PC-3 (cell line): Measurements from ENCODE around the gene HGD. TPM values are rescaled to one million over a fixed set of nuclear protein-coding genes. Genes with fewer than 3 reads are reported as not detected.

Experiments used
- ATAC-seq: fragments of 200-7000 bp; cut with Tn5 transposase; 2 replicates; pipeline ENCODE4 v1.9.1; 2020; ENCODE audit warnings: mild to moderate bottlenecking, moderate library complexity
- BruUV-seq: library from RNA; stranded (reverse); fragments of 400-500 nt; replicated peaks from 2 replicates; lab custom pipeline; 2021; lab: Mats Ljungman, UMichigan
- CTCF ChIA-PET: fragments of 300-600 bp; sonication (Branson Sonifier 250); formaldehyde crosslinking; loops from one replicate; lab custom pipeline; 2022; ENCODE audit warnings: antibody characterized with exemption; lab: Charles Lee
- POLR2A ChIA-PET: fragments of 300-600 bp; sonication (Branson Sonifier 250); formaldehyde crosslinking; loops from one replicate; lab custom pipeline; 2022; ENCODE audit warnings: antibody characterized with exemption; ENCODE audit not compliant: unreplicated experiment; lab: Charles Lee
- DNase-seq: peaks from one replicate; pipeline ENCODE4 v3.0.0-alpha.2; 2015
- H2AFZ ChIP-seq: fragments of 300-600 bp; sonication (generic); 2 replicates; pipeline ENCODE4 v1.6.0; 2016; ENCODE audit warnings: antibody characterized with exemption, low read length
- H3F3A ChIP-seq: fragments of 300-600 bp; sonication (generic); one replicate; pipeline ENCODE4 v1.6.0; 2017; ENCODE audit warnings: antibody characterized with exemption, low read length, control low read depth, mild to moderate bottlenecking; ENCODE audit not compliant: unreplicated experiment
- H3K27ac ChIP-seq: fragments of 300-600 bp; sonication (generic); 2 replicates; pipeline ENCODE4 v1.5.1; 2016; ENCODE audit warnings: mild to moderate bottlenecking, low read length
- H3K27me3 ChIP-seq: fragments of 300-600 bp; sonication (generic); 2 replicates; pipeline ENCODE4 v1.6.1; 2016; ENCODE audit warnings: low read length, mixed read lengths
- H3K36me3 ChIP-seq: fragments of 300-600 bp; sonication (generic); 2 replicates; pipeline ENCODE4 v1.6.1; 2016; ENCODE audit warnings: low read depth, mixed run types, low read length, mixed read lengths
- H3K4me1 ChIP-seq: fragments of 300-600 bp; sonication (generic); 2 replicates; pipeline ENCODE4 v1.5.1; 2016; ENCODE audit warnings: low read length; ENCODE audit not compliant: insufficient read depth
- H3K4me2 ChIP-seq: fragments of 300-600 bp; sonication (generic); 2 replicates; pipeline ENCODE4 v1.6.0; 2016; ENCODE audit warnings: low read length
- H3K4me3 ChIP-seq: fragments of 300-600 bp; sonication (generic); 2 replicates; pipeline ENCODE4 v1.5.1; 2016; ENCODE audit warnings: mild to moderate bottlenecking, low read length, mixed read lengths
- H3K79me2 ChIP-seq: fragments of 300-600 bp; sonication (generic); 2 replicates; pipeline ENCODE4 v1.6.1; 2017; ENCODE audit warnings: low read length, mixed read lengths
- H3K9ac ChIP-seq: fragments of 300-600 bp; sonication (generic); 2 replicates; pipeline ENCODE4 v1.6.0; 2016; ENCODE audit warnings: mild to moderate bottlenecking, low read length
- H3K9me2 ChIP-seq: fragments of 300-600 bp; sonication (generic); replicated peaks from 2 replicates; pipeline ENCODE4 v1.6.1; 2016; ENCODE audit warnings: mixed run types, low read length, mixed read lengths
- H3K9me3 ChIP-seq: fragments of 300-600 bp; sonication (generic); 2 replicates; pipeline ENCODE4 v1.6.1; 2016; ENCODE audit warnings: low read length, mixed read lengths
- H4K20me1 ChIP-seq: fragments of 300-600 bp; sonication (generic); 2 replicates; pipeline ENCODE4 v1.6.1; 2016; ENCODE audit warnings: low read length, mixed read lengths
- CTCF ChIP-seq: fragments of 300-600 bp; sonication (generic); conservative IDR thresholded peaks from 2 replicates; pipeline ENCODE4 v1.5.1; 2017; ENCODE audit warnings: antibody characterized with exemption, low read depth, mild to moderate bottlenecking, low read length
- EZH2 ChIP-seq: fragments of 300-600 bp; sonication (generic); IDR thresholded peaks from one replicate; pipeline ENCODE4 v1.6.1; 2017; ENCODE audit warnings: antibody characterized with exemption, mild to moderate bottlenecking, low read length; ENCODE audit not compliant: unreplicated experiment
- EZH2phosphoT487 ChIP-seq: fragments of 300-600 bp; sonication (generic); IDR thresholded peaks from 2 replicates; pipeline ENCODE4 v1.6.1; 2018; ENCODE audit warnings: mild to moderate bottlenecking, antibody characterized with exemption, low read length, borderline replicate concordance
- intact Hi-C: fragments of 100-400 bp; cut with micrococcal nuclease; formaldehyde crosslinking; loops from 2 replicates; pipeline ENCODE4 v1.9.0; 2023
- total RNA-seq: library from RNA; depleted of rRNA; stranded (reverse); fragments of >200 nt; gene quantifications from 2 replicates; pipeline ENCODE4 v1.2.3, GENCODE V29; 2014

Gene HGD
- total RNA-seq, 1 experiment from 2014 or later = 0.11 TPM

GRCh38 chr3:120689395-120689794, 7.4 kb upstream of the HGD start:
- ChIA-PET POLR2A (interaction anchor here (0.5 kb wide), 1 partner anchor 48 kb away, joined by 5 read pairs; no protein-coding TSS in a partner anchor), CTCF (no interaction called here)
- DNase-seq (no peak), ATAC-seq (no peak)
- peaks cover 9% of the 10 kb centered on the region for H3K4me1 ChIP-seq
- H3K9me2 ChIP-seq = no peaks in the 10 kb centered on the region
- H3K9ac ChIP-seq = no peak overlapping the region
- no peaks in the 10 kb centered on the region for H3K36me3 ChIP-seq
- intact Hi-C loops = no loop called here
- H3K4me3 ChIP-seq = no peak overlapping the region
- H3K4me2 ChIP-seq = no peak overlapping the region
- no peaks in the 10 kb centered on the region for H3K27me3 ChIP-seq
- H2AFZ ChIP-seq = no peak overlapping the region
- no TSS peak for BruUV-seq
- no peaks in the 10 kb centered on the region for H4K20me1 ChIP-seq
- no peak overlapping the region for H3K27ac ChIP-seq
- no peak for TF ChIP-seq EZH2phosphoT487
- TF ChIP-seq EZH2 = no peak
- no peak for TF ChIP-seq CTCF
- no peaks in the 10 kb centered on the region for H3K9me3 ChIP-seq
- no peaks in the 10 kb centered on the region for H3F3A ChIP-seq
- H3K79me2 ChIP-seq = no peaks in the 10 kb centered on the region

GRCh38 chr3:120688121-120688520, 6.1 kb upstream of the HGD start:
- ATAC-seq = no peak
- no peaks in the 10 kb centered on the region for H3K79me2 ChIP-seq
- H3F3A ChIP-seq = no peaks in the 10 kb centered on the region
- H2AFZ ChIP-seq = no peak overlapping the region
- no peaks in the 10 kb centered on the region for H3K9me2 ChIP-seq
- ChIA-PET CTCF (no interaction called here), POLR2A (no interaction called here)
- H3K9ac ChIP-seq = no peak overlapping the region
- no peak for TF ChIP-seq EZH2
- TF ChIP-seq EZH2phosphoT487 = no peak
- TF ChIP-seq CTCF = no peak
- no TSS peak for BruUV-seq
- H3K4me3 ChIP-seq = no peak overlapping the region
- DNase-seq = no peak
- H3K27me3 ChIP-seq = no peaks in the 10 kb centered on the region
- intact Hi-C loops = no loop called here
- H3K4me2 ChIP-seq = no peak overlapping the region
- H3K36me3 ChIP-seq = no peaks in the 10 kb centered on the region
- H4K20me1 ChIP-seq = no peaks in the 10 kb centered on the region
- peaks cover 2% of the 10 kb centered on the region for H3K4me1 ChIP-seq
- no peaks in the 10 kb centered on the region for H3K9me3 ChIP-seq
- H3K27ac ChIP-seq = no peak overlapping the region

GRCh38 chr3:120685411-120685810, 3.4 kb upstream of the HGD start:
- intact Hi-C loops = no loop called here
- POLR2A ChIA-PET = no interaction called here

More at GRCh38 chr3:120685411-120685810, 3.4 kb upstream of the HGD start:
- Histone ChIP-seq H3K27ac (no peak overlapping the region), H2AFZ (no peak overlapping the region), H3K4me1 (peaks cover 13% of the 10 kb centered on the region), H3K36me3 (no peaks in the 10 kb centered on the region), H3K9me2 (no peaks in the 10 kb centered on the region), H3K9me3 (no peaks in the 10 kb centered on the region), H4K20me1 (no peaks in the 10 kb centered on the region), H3K4me3 (no peak overlapping the region), H3K79me2 (no peaks in the 10 kb centered on the region), H3F3A (no peaks in the 10 kb centered on the region), H3K27me3 (no peaks in the 10 kb centered on the region), H3K9ac (no peak overlapping the region), H3K4me2 (no peak overlapping the region)
- no peak for DNase-seq
- no TSS peak for BruUV-seq
- no peak for TF ChIP-seq EZH2
- no peak for TF ChIP-seq EZH2phosphoT487
- no peak for TF ChIP-seq CTCF
- CTCF ChIA-PET = no interaction called here
- no peak for ATAC-seq
